ENCODE data around the gene ARL16. TPM values are rescaled to one million over a fixed set of nuclear protein-coding genes. Genes with fewer than 3 reads are reported as not detected.

ARL16 gene
- total RNA-seq, 2 donors from 2014 or later, result 24.6 to 25.0 TPM

- H3K4me3 ChIP-seq, result no peak overlapping the region
- no peaks in the 10 kb centered on the region for H3K36me3 ChIP-seq
- H3K4me1 ChIP-seq, result peaks cover 5% of the 10 kb centered on the region
- no peaks in the 10 kb centered on the region for H3K27me3 ChIP-seq
- DNase-seq, result no peak
- intact Hi-C loops (cut with DNase I), result no loop called here
- TF ChIP-seq CTCF (IDR thresholded peaks at IDR 0.05), result no peak
- no peak overlapping the region for H3K27ac ChIP-seq
- no peaks in the 10 kb centered on the region for H3K9me3 ChIP-seq
- no peak overlapping the region for H3K9ac ChIP-seq (ENCODE audit: low read depth in 2 of 2, low read length in 2 of 2)
These were observed 21.6 kb downstream of the ARL16 start for GRCh38 chr17:81662002-81662401.

GRCh38 chr17:81660441-81660840 lies 23.2 kb downstream of the ARL16 start:
- Histone ChIP-seq H3K27ac (no peak overlapping the region), H3K4me1 (peaks cover 2% of the 10 kb centered on the region), H3K36me3 (no peaks in the 10 kb centered on the region), H3K9me3 (no peaks in the 10 kb centered on the region), H3K27me3 (no peaks in the 10 kb centered on the region), H3K9ac (ENCODE audit: low read depth in 2 of 2, low read length in 2 of 2) (no peak overlapping the region), H3K4me3 (no peak overlapping the region)
- no peak for TF ChIP-seq CTCF (IDR thresholded peaks at IDR 0.05)
- DNase-seq, result no peak
- intact Hi-C loops (cut with DNase I), result no loop called here

GRCh38 chr17:81659038-81659437 lies 24.6 kb downstream of the ARL16 start:
- no peaks in the 10 kb centered on the region for H3K9me3 ChIP-seq
- no peak for DNase-seq
- H3K4me3 ChIP-seq, result no peak overlapping the region
- no peak overlapping the region for H3K27ac ChIP-seq
- intact Hi-C loops (cut with DNase I), result no loop called here
- H3K27me3 ChIP-seq, result no peaks in the 10 kb centered on the region
- H3K4me1 ChIP-seq, result no peaks in the 10 kb centered on the region
- TF ChIP-seq CTCF (IDR thresholded peaks at IDR 0.05), result no peak
- H3K36me3 ChIP-seq, result no peaks in the 10 kb centered on the region
- H3K9ac ChIP-seq (ENCODE audit: low read depth in 2 of 2, low read length in 2 of 2), result no peak overlapping the region

- DNase-seq, result no peak
- no peak overlapping the region for H3K4me3 ChIP-seq
- no peaks in the 10 kb centered on the region for H3K9me3 ChIP-seq
- H3K36me3 ChIP-seq, result no peaks in the 10 kb centered on the region
- intact Hi-C loops (cut with DNase I), result no loop called here
- H3K27me3 ChIP-seq, result no peaks in the 10 kb centered on the region
- H3K27ac ChIP-seq, result no peak overlapping the region
- no peak for TF ChIP-seq CTCF (IDR thresholded peaks at IDR 0.05)
- H3K4me1 ChIP-seq, result no peaks in the 10 kb centered on the region
- no peak overlapping the region for H3K9ac ChIP-seq (ENCODE audit: low read depth in 2 of 2, low read length in 2 of 2)
These were observed 26.8 kb downstream of the ARL16 start for GRCh38 chr17:81656835-81657234.

- Histone ChIP-seq H3K36me3 (no peaks in the 10 kb centered on the region), H3K4me1 (no peaks in the 10 kb centered on the region), H3K9ac (ENCODE audit: low read depth in 2 of 2, low read length in 2 of 2) (no peak within 1 kb of the TSS), H3K4me3 (no peak within 1 kb of the TSS), H3K9me3 (no peaks in the 10 kb centered on the region), H3K27ac (no peak within 1 kb of the TSS), H3K27me3 (no peaks in the 10 kb centered on the region)
- intact Hi-C loops (cut with DNase I), result no loop called here
- TF ChIP-seq CTCF (IDR thresholded peaks at IDR 0.05), result no peak
- no peak for DNase-seq
These were observed 27.4 kb downstream of the ARL16 start, which contains the start of gene PDE6G for GRCh38 chr17:81656118-81656743. Gene PDE6G (minus strand): TSS chr17:81656542. CDS start chr17:81653305, 3,237 bp downstream.
